H1 (cell line): ENCODE measurements around the gene C12orf56. TPM values are rescaled to one million over a fixed set of nuclear protein-coding genes. Genes with fewer than 3 reads are reported as not detected.

ENCODE experiments used
- CHD7 ChIP-seq: fragments of 300-600 bp; sonication (generic); IDR thresholded peaks from 2 replicates; pipeline ENCODE4 v1.7.1; 2012; ENCODE audit warnings: low read length, moderate library complexity, mild to moderate bottlenecking, inconsistent platforms; ENCODE audit not compliant: insufficient replicate concordance
- E2F6 ChIP-seq: IDR thresholded peaks from 2 replicates; pipeline ENCODE4 v1.6.1; 2012; ENCODE audit warnings: inconsistent platforms
- POLR2A ChIP-seq, 2 experiments: IDR thresholded peaks; 1 replicate in 1 of 2; 2 replicates in 1 of 2; pipeline ENCODE4 v1.6.1; 2011; ENCODE audit warnings: low read depth in 2 of 2, low read length in 2 of 2, mild to moderate bottlenecking in 2 of 2; ENCODE audit errors: control extremely low read depth in 1 of 2
- SUZ12 ChIP-seq: fragments of 200-600 bp; sonication (generic); IDR thresholded peaks from 2 replicates; pipeline ENCODE4 v1.6.1; 2012; ENCODE audit warnings: mild to moderate bottlenecking, inconsistent platforms, low read length, moderate library complexity, mixed read lengths
- TAF7 ChIP-seq: optimal IDR thresholded peaks from 2 replicates; pipeline ENCODE3; 2011; ENCODE audit warnings: low read depth, mild to moderate bottlenecking, inconsistent platforms, low read length, moderate library complexity, borderline replicate concordance
- YY1 ChIP-seq: IDR thresholded peaks from 2 replicates; pipeline ENCODE4 v1.6.1; 2011; ENCODE audit warnings: low read depth, mild to moderate bottlenecking, low read length
- polyA plus RNA-seq, 7 experiments: library from polyadenylated mRNA; depleted of rRNA in 3 of 7; stranded (reverse) in 5 of 7; unstranded in 2 of 7; fragments of >200 nt in 5 of 7; fragments of 200-250 nt in 2 of 7; gene quantifications; 1 replicate in 5 of 7; 2 replicates in 1 of 7; 4 replicates in 1 of 7; pipeline versions ENCODE4 v1.2.1 to v1.2.3, GENCODE V29; 2011 to 2013; ENCODE audit warnings: missing spikeins in 2 of 7, mixed read lengths in 2 of 7
- total RNA-seq: library from RNA; stranded (reverse); fragmentation: NEBNext Ultra II Directional; extraction: Animal tissue kit (Norgen Biotek cat#: 25700); gene quantifications from 2 replicates; pipeline ENCODE4 v1.2.1, GENCODE V29; 2021

Gene C12orf56
- total and polyA plus RNA-seq, 2 of the 8 experiments (the other 6 are each of a cell fraction or from before 2014, with no cell fraction given), result 1.1 to 2.9 TPM

- TF ChIP-seq YY1 (0 out of 2 replicates have a peak, but pooled peaks have one; percentile 26), TAF7 (peak; percentile 30), SUZ12 (no peak), CHD7 (no peak), E2F6 (peak; percentile 91), POLR2A (IDR thresholded peaks at IDR 0.05; ENCODE audit: control extremely low read depth in 1 of 2, low read depth in 2 of 2, low read length in 2 of 2) (peak; percentile 53 to 78)
Measured at GRCh38 chr12:64390275-64390851, at the start of gene C12orf56 (continued).
